ENCODE data around the gene RND2. TPM values are rescaled to one million over a fixed set of nuclear protein-coding genes. Genes with fewer than 3 reads are reported as not detected.
"Not testable (repeated sequence)": the region's sequence is repeated elsewhere in the genome, so short reads cannot be mapped to it uniquely, and the experiment has no call there.

The RND2 gene
- total and polyA plus RNA-seq, 2 of the 4 experiments (the other 2 are of a cell fraction) = 1.1 to 1.9 TPM

DNA sequence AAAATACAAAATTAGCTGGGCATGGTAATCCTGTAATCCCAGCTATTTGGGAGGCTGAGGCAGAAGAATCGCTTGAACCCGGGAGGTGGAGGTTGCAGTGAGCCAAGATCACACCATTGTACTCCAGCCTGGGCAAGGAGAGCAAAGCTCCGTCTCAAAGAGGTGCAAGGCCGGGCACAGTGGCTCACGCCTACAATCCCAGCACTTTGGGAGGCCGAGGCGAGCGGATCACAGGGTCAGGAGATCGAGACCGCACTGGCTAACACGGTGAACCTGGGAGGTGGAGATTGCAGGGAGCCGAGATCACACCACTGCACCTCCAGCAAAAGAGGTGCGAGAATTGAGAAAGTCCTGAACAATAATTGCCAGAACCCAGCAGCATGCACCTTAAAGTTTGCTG is 24.1 kb upstream of the RND2 start:
- H2AFZ ChIP-seq (replicated peaks; ENCODE audit: low read length, poor library complexity); H3K4me2 ChIP-seq (ENCODE audit: low read depth, low read length); H3K14ac ChIP-seq (replicated peaks; ENCODE audit: low read depth, low read length); H3K4ac ChIP-seq (ENCODE audit: low read depth, low read length); H2BK5ac ChIP-seq (ENCODE audit: low read depth, low read length, poor library complexity, severe bottlenecking); H3K27ac ChIP-seq (ENCODE audit: insufficient read depth, low read length); H3K9me1 ChIP-seq (ENCODE audit: insufficient read depth, low read length); H3K27me3 ChIP-seq (ENCODE audit: control insufficient read depth, insufficient read depth, low read length); H2AK9ac ChIP-seq (replicated peaks; ENCODE audit: low read depth, low read length, poor library complexity); H2BK120ac ChIP-seq (ENCODE audit: low read depth, low read length); ATAC-seq (ENCODE audit: low read depth); H2BK15ac ChIP-seq (ENCODE audit: low read depth, low read length); H2AK5ac ChIP-seq (ENCODE audit: low read depth, low read length); dilution Hi-C loops (cut with HindIII; ENCODE audit: low sequenced_read_pairs, unreplicated experiment); H3K4me1 ChIP-seq (ENCODE audit: control insufficient read depth, insufficient read depth, low read length); in situ Hi-C loops (cut with MboI; ENCODE audit: low sequenced_read_pairs); CTCF ChIA-PET; H4K8ac ChIP-seq (ENCODE audit: low read depth in 2 of 2, low read length in 2 of 2); H2BK20ac ChIP-seq (ENCODE audit: low read depth, low read length); H3K18ac ChIP-seq (ENCODE audit: low read depth, low read length); H4K91ac ChIP-seq (ENCODE audit: insufficient read depth, low read depth, low read length); intact Hi-C loops (cut with micrococcal nuclease); H4K5ac ChIP-seq (ENCODE audit: low read depth, low read length); H3K9me3 ChIP-seq (ENCODE audit: control insufficient read depth, insufficient read depth, low read length); H3K56ac ChIP-seq (ENCODE audit: extremely low read depth, insufficient read depth, low read length); H3K9ac ChIP-seq (ENCODE audit: low read depth, low read length); H3K23ac ChIP-seq (ENCODE audit: low read depth, low read length); H3K4me3 ChIP-seq (ENCODE audit: insufficient read depth, low read depth, low read length); DNase-seq; BruUV-seq (replicated peaks): not testable (repeated sequence)
- peaks cover 12 to 53% of the 10 kb centered on the region in 2 experiments; a peak in 3 of 4 replicates for H3K79me1 ChIP-seq (ENCODE audit: low read depth in 1 of 2, low read length in 2 of 2)
- WGBS, 2 experiments (ENCODE audit: extremely low coverage in 2 of 2, insufficient read length in 1 of 2) = 97% methylated on average over 7 of the region's 13 CpGs; no CpG with 5 or more reads in 1 of the 2 experiments
- peaks cover 37% of the 10 kb centered on the region for H4K20me1 ChIP-seq (ENCODE audit: insufficient read depth, low read length)
- H3K36me3 ChIP-seq (ENCODE audit: control insufficient read depth, insufficient read depth, low read length) = peaks cover 37% of the 10 kb centered on the region
- POLR2A ChIA-PET (ENCODE audit: unreplicated experiment) = interaction anchor here (0.6 to 0.7 kb wide), 2 partner anchors 167 to 429 kb away, joined by 3 read pairs; no protein-coding TSS in a partner anchor
- 0 out of 2 replicates have a peak, but pooled peaks have one; percentile 2 for TF ChIP-seq POLR2A (IDR thresholded peaks at IDR 0.05; ENCODE audit: low read depth, low read length)

Measured in IMR-90 (cell line).